Anterior cingulate cortex (tissue), 58 donors: ENCODE data around the gene RFNG.

Source experiments
- DNase-seq, 58 donors: peaks; one replicate each; lab custom pipeline; 2025; lab: John Stamatoyannopoulos, UW

RFNG gene

GRCh38 chr17:82018989-82019689 lies 32.5 kb downstream of the RFNG start:
- DNase-seq: no peak

DNA sequence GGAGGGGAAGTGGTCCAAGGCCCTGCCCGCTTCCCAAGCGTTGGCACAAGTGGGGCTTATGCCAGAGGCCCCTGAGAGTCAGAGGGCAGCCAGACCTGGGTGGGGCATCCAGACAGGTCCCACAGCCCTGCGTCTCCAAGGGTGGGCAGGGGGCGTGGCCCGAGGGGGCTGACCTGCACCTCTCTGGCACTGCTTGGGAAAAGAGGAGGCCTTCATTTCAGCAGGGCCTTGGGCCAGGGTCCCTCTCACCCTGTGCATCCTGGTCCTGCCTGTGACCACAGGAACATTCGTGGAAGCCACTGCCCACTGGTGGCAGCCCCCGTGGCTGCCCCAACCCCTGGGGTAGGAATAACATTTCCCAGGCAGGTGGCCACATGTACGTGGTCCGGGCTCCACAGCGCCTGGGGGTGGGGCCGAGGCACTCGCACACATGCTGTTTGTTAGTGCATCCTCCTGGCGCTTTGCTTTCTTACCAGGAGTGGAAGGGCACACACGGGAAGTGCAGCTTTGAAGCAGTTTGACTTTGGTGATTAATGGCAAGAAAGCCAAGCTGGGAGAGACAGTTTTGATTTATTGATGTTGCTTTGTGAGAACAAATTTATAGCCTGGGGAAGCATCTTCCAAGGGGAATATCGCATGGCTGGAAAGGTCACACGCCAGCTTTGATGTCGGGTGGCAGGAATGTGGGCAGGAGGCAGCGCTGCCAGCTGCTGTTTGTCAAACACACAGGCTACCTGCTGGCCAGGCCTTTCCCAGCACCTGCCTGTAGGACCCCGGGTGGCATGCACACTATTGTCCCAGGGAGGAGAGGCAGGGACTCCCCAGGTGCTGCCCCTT lies 33.2 kb downstream of the RFNG start:
- DNase-seq: no peak

DNA sequence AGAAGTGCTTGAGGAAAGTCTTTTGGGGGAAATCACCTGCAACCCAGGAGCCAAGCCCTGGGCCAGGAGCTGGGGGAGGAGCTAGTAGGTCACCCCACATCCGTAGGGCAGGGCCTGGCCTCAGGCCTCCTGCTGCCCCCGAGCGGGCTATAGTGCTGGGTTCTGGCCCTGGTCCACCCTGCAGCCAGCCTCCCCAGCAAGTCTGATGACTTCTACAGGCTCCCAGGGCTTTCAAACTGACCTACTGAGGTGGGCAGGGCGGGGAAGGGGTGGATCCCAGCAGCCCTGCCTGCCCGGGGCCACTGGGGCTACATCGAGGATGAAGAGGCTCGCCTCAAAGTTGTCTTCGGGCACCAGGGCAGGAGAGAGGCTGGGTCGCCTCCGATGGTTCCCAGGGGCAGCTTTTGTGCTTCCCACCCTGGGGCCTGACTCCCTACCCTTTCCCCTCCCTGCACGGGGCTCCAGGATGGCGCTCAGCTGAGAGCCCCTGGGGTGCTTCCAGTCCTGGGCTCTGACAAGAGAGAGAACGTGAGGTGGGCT lies 33.9 kb downstream of the RFNG start:
- DNase-seq: no peak

- DNase-seq: no peak
These were observed 34.6 kb downstream of the RFNG start for GRCh38 chr17:82016875-82017459.

DNA sequence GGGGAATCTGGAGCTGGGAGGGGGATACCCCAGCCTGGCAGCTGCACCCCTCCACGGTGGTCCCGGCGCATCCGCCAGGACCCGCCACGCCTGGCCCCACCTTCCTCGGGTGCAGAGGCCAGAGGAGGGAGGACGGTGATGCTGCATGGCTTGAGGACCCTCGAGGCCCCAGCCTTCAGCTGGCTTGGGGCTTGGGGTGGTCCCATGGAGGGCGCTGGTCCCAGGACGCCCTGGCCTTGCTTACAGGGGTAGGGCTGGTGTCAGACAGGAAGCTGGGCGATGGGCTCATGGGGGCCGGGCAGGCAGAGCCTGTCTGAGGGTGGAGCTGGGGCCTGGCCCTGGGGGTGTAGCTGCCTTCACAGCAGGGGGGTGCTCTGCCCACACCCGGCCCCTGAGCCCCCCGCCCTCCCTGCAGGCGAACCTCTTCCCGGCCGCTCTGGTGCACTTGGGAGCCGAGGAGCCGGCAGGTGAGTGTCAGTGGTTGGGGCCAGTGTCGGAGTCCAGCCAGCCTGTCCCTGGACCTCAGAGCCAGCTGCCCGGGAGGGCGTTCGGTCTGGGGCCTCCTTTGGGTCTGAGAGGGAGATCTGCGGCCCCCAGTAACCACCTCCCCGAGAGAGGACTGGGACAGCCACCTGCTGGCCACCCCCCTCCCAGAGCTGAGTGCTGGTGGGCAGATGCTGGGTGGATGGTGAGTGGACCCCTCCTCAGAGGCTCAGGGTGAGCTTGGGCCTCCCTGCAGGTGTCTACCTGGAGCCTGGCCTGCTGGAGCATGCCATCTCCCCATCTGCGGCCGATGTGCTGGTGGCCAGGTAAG lies 35.3 kb downstream of the RFNG start:
- no peak for DNase-seq

GRCh38 chr17:82015311-82015971 lies 36.2 kb downstream of the RFNG start:
- no peak for DNase-seq

- DNase-seq: no peak
These were observed 36.7 kb downstream of the RFNG start for GRCh38 chr17:82014971-82015310.

DNA sequence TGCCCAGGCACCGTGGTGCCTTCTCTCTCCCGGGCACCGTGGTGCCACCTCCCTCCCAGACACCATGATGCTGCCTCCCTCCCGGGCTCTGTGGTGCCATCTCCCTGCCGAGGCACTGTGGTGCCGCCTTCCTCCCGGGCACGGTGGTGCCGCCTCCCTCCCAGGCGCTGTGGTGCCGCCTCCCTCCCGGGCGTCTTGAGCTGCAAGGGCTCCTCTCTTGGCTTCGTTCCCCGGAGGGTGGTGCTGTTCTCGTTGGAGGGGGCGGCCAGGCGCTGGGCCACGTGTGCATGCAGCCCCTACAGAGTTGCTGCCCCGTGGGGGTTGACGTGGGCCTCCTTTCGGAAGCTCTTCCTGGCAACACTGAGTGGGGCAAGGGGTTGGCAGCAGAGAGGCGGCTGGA lies 37.2 kb downstream of the RFNG start:
- DNase-seq: peak in 17 of 58 donors; percentile 14 to 56 (median 32)

- DNase-seq: no peak
These were observed 37.8 kb downstream of the RFNG start for GRCh38 chr17:82013772-82014321.

DNA sequence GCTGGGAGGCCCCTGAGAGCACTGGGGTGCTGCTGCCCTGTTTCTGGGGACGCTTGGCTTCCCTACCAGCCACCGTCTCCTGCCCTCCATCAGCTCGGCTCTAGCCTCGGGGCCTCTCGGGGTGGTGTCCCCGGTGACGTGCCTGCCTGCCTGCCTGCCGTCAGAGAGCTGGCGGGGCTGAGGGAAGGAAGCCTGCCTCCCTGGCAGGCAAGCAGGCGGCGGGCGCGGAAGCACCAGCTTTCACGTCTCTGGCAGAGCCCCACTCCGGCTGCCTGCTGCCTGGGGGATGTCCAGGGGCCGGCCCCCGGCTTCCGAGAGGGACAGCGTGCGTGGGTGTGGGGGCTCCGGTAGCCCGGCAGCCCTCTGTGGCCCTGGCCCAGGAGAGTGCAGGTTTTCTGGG lies 38.3 kb downstream of the RFNG start:
- peak in 35 of 58 donors; percentile 8 to 70 (median 50) for DNase-seq

DNA sequence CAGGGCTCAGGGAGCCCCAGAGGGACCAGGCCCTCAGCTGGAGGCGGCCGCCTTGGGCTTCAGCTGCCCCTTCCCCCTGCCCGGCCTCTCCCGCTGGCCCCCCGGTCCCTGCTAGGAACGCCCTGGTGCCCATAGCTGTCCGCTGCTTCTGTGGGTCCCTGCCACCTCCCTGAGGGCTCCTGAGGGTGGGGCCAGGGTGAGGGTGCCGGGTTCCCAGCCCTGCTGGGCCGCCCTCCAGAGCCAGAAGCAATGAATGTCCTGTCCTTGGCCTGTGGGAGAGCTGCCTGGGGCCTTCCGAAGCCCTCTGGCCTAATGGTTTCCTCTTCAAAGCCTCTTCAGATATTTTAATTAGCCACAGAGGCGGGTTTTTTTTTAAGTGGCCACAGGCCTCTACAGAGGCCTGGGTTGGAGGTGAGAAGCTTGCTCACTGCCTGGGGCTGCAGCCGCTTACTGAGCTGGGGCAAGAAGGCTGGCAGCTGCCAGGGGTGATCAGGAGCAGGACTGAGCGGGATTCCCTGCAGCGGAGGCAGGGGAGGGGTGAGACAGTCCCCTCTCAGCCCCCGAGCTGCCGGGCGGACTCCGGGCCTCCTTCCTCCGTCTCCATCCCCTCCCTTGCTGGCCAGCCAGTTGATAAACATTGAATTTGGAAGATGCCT lies 38.8 kb downstream of the RFNG start:
- no peak for DNase-seq

- DNase-seq: no peak
These were observed 39.4 kb downstream of the RFNG start for GRCh38 chr17:82012261-82012639.

DNA sequence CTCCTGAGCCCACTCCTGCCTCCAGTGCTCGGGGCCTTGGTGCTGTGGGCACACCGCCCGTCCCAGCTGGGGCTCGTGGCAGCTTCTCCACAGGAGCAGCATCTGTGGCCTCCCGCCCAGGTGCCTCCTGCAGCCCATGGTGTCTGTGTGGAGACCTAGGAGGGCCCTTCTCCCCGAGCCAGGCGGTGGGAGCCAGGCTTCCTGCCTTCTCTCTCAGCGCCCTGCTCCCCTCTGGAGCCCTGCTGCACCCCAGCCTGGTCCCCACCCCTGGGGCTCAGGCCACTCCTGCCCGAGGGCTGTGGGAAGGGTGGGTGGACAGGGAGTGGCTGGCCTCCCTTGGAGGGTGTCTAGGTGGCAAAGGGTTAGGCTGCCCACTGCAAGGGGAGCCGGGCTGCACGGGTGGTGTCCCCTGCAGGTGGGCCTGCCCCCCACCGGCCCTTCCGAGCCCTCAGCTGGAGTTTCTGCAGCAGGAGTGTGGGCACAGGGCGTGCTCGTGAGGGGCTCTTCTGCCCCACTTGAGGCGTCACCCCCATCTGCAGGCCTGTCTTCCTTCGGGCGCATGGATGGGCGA lies 39.9 kb downstream of the RFNG start:
- no peak for DNase-seq

DNA sequence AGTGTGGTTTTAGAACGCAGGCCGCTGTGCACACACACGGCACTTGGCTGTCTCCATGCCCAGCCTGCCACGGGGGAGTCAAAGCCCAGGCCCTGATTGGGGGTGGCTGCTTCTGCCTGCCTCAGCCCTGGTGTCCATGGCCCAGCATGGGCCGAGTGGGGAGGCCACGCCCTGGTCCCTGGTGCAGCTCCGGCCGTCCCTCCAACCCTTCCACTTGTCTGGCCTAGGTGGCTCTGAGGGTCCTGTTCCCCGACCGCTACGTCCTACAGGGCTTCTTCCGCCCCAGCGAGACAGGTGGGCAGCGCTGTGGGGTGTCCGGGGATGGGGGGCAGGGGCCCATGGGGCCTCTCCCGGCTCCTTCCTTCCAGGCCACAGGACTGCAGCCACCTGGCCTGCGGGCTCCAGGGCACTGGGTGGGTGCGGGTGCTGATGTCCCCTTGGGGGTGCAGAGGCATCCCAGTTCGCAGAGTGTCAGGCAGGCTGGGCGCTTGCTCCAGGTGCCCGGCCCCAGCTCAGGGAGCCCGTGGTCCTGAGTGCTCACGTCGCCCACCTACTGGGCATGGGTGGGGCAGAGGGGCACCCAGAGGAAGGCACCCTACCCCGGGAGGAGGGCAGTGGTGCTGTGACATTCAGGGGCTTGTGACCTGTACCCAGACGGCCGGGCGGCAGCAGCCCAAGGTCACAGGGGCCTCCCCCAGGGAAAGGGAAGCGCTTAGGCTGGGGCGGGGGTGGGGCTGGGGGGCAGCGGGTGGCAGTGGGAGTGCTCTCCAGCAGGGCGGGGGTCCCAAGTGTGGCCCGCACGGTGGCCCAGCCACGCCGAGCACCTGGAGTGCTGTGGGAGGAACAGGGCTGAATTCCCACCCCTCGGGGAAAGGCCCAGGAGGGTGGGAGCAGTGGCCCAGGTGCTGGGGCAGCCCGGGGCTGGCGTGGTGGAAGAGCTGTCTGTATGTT lies 40.8 kb downstream of the RFNG start:
- no peak for DNase-seq

DNA sequence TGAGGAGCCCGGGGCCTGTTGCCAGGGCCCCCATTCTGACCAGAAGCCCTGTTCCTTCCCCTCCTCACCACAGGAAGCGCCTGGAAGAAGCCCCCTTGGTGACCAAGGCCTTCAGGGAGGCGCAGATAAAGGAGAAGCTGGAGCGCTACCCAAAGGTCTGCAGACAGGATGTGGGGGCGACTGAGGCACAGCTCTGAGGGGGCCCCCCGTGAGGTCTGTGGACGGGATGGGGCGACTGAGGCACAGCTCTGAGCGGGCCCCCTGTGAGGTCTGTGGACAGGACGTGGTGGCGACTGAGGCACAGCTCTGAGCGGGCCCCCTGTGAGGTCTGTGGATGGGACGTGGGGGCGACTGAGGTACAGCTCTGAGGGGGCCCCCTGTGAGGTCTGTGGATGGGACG lies 42.2 kb downstream of the RFNG start:
- DNase-seq: no peak

GRCh38 chr17:82008941-82009405 lies 42.6 kb downstream of the RFNG start:
- DNase-seq: no peak

- no peak for DNase-seq
These were observed 43.2 kb downstream of the RFNG start for GRCh38 chr17:82008258-82008940.
